Keratinocyte (primary cell): ENCODE data around the gene PLS1.

Source experiments
- EZH2 ChIP-seq: IDR thresholded peaks from one replicate; pipeline ENCODE4 v1.6.1; 2012; ENCODE audit warnings: inconsistent platforms, mild to moderate bottlenecking, low read length, moderate library complexity
- TF ChIP-seq, protein P1 (sequence below), 3 experiments: IDR thresholded peaks in 1 of 3; conservative IDR thresholded peaks in 1 of 3; optimal IDR thresholded peaks in 1 of 3; 2 replicates in 2 of 3; 3 replicates in 1 of 3; pipeline versions ENCODE3 to v1.5.1; 2011; ENCODE audit warnings: low read length in 3 of 3, mild to moderate bottlenecking in 3 of 3, moderate library complexity in 2 of 3, control low read depth in 1 of 3, inconsistent platforms in 1 of 3; ENCODE audit not compliant: insufficient read depth in 2 of 3; ENCODE audit errors: extremely low read depth in 1 of 3

DNA sequence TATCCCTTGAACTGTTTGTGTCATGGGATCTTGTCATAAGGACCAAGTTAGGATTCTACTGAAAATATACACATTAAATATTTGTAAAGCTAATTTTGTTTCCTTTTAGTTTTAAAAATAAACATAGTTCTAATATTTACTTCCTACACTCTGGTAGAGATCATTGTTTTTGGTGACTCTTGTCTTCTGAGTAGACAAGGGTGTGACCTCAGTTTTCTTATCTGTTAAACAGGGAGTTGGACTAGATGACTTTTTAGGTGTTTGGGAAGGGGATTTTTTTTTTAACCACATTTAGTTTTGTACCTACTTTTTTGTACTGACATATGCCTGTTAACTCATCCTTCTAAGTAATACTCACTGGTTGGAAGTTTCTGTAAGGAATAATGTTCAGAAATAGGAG is 30.8 kb downstream of the PLS1 start:
- TF ChIP-seq, protein P1, sequence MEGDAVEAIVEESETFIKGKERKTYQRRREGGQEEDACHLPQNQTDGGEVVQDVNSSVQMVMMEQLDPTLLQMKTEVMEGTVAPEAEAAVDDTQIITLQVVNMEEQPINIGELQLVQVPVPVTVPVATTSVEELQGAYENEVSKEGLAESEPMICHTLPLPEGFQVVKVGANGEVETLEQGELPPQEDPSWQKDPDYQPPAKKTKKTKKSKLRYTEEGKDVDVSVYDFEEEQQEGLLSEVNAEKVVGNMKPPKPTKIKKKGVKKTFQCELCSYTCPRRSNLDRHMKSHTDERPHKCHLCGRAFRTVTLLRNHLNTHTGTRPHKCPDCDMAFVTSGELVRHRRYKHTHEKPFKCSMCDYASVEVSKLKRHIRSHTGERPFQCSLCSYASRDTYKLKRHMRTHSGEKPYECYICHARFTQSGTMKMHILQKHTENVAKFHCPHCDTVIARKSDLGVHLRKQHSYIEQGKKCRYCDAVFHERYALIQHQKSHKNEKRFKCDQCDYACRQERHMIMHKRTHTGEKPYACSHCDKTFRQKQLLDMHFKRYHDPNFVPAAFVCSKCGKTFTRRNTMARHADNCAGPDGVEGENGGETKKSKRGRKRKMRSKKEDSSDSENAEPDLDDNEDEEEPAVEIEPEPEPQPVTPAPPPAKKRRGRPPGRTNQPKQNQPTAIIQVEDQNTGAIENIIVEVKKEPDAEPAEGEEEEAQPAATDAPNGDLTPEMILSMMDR (optimal IDR thresholded peaks at IDR 0.05 in 1 of 3, IDR thresholded peaks at IDR 0.05 in 1 of 3, conservative IDR thresholded peaks at IDR 0.05 in 1 of 3; ENCODE audit: extremely low read depth in 1 of 3, insufficient read depth in 2 of 3, low read length in 3 of 3), result no peak
- TF ChIP-seq EZH2, result no peak
